ENCODE data around the gene MED13. TPM values are rescaled to one million over a fixed set of nuclear protein-coding genes. Genes with fewer than 3 reads are reported as not detected.

MED13 gene
- total RNA-seq, 2 donors from 2014 or later = 61.9 to 77.5 TPM

DNA sequence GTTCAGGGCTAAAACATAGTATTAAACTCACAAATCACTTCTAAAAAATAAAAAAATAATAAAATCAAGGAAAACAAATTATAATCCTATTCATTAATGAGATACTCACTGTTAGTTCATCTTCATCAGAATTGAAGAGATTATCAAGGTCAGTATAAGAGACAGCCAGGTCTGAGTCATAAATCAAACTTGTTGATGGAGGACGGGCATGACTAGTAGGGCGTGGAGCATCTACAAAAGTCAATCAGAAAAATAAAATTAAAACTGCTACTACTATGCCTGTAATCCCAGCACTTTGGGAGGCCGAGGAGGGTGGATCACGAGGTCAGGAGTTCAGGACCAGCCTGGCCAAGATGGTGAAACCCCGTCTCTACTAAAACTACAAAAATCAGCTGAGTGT is 78.2 kb downstream of the MED13 start:
- H3K27me3 ChIP-seq = no peaks in the 10 kb centered on the region
- no peak overlapping the region for H3K27ac ChIP-seq
- no peak for TF ChIP-seq CTCF (IDR thresholded peaks at IDR 0.05)
- no peak overlapping the region for H3K9ac ChIP-seq (ENCODE audit: low read depth in 2 of 2, low read length in 2 of 2)
- no peaks in the 10 kb centered on the region for H3K4me1 ChIP-seq
- intact Hi-C loops (cut with DNase I) = no loop called here
- DNase-seq = no peak
- H3K36me3 ChIP-seq = peaks cover 26% of the 10 kb centered on the region
- H3K9me3 ChIP-seq = no peaks in the 10 kb centered on the region
- H3K4me3 ChIP-seq = no peak overlapping the region

- H3K9ac ChIP-seq (ENCODE audit: low read depth in 2 of 2, low read length in 2 of 2) = no peak overlapping the region
- H3K36me3 ChIP-seq = peaks cover 27% of the 10 kb centered on the region
- H3K4me3 ChIP-seq = no peak overlapping the region
- H3K4me1 ChIP-seq = no peaks in the 10 kb centered on the region
- TF ChIP-seq CTCF (IDR thresholded peaks at IDR 0.05) = no peak
- H3K27me3 ChIP-seq = no peaks in the 10 kb centered on the region
- H3K9me3 ChIP-seq = no peaks in the 10 kb centered on the region
- intact Hi-C loops (cut with DNase I) = no loop called here
- no peak for DNase-seq
- H3K27ac ChIP-seq = no peak overlapping the region
Measured at GRCh38 chr17:61984821-61985220, 80.3 kb downstream of the MED13 start.

DNA sequence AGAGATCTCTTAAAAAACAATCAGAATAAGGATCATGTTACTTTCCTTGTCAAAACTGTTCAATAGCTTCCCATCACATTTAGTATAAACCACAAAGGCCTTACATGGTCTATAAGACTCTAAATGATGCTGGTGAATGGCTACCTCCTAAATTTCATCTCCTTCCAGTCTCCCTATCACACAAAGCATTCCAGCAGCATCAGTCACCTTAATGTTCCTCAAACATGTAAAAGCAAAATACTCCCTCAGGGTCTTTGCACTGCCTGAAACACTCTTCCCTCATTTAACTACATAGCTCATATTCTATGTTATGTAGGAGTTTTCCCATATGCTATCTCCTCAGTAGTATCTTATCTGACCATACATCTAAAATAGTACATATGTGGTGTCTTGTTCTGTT is 83.8 kb downstream of the MED13 start:
- DNase-seq = no peak
- Histone ChIP-seq H3K9me3 (no peaks in the 10 kb centered on the region), H3K9ac (ENCODE audit: low read depth in 2 of 2, low read length in 2 of 2) (no peak overlapping the region), H3K27me3 (no peaks in the 10 kb centered on the region), H3K4me1 (no peaks in the 10 kb centered on the region), H3K36me3 (peaks cover 34% of the 10 kb centered on the region), H3K27ac (no peak overlapping the region), H3K4me3 (no peak overlapping the region)
- intact Hi-C loops (cut with DNase I) = no loop called here
- TF ChIP-seq CTCF (IDR thresholded peaks at IDR 0.05) = no peak

- no peak overlapping the region for H3K4me3 ChIP-seq
- H3K27me3 ChIP-seq = no peaks in the 10 kb centered on the region
- intact Hi-C loops (cut with DNase I) = no loop called here
- no peaks in the 10 kb centered on the region for H3K4me1 ChIP-seq
- no peaks in the 10 kb centered on the region for H3K9me3 ChIP-seq
- peaks cover 34% of the 10 kb centered on the region for H3K36me3 ChIP-seq
- DNase-seq = no peak
- no peak overlapping the region for H3K9ac ChIP-seq (ENCODE audit: low read depth in 2 of 2, low read length in 2 of 2)
- TF ChIP-seq CTCF (IDR thresholded peaks at IDR 0.05) = no peak
- H3K27ac ChIP-seq = no peak overlapping the region
Measured at GRCh38 chr17:61980535-61980934, 84.5 kb downstream of the MED13 start.

- intact Hi-C loops (cut with DNase I) = no loop called here
- Histone ChIP-seq H3K4me1 (no peaks in the 10 kb centered on the region), H3K36me3 (peaks cover under 1% of the 10 kb centered on the region), H3K27me3 (no peaks in the 10 kb centered on the region), H3K27ac (no peak overlapping the region), H3K9ac (ENCODE audit: low read depth in 2 of 2, low read length in 2 of 2) (no peak overlapping the region), H3K4me3 (no peak overlapping the region), H3K9me3 (no peaks in the 10 kb centered on the region)
- no peak for TF ChIP-seq CTCF (IDR thresholded peaks at IDR 0.05)
- DNase-seq = no peak
Measured at GRCh38 chr17:61974115-61974514, 91.0 kb downstream of the MED13 start.

- intact Hi-C loops (cut with DNase I) = no loop called here
Measured at GRCh38 chr17:61972311-61972710, 92.8 kb downstream of the MED13 start.

More at GRCh38 chr17:61972311-61972710, 92.8 kb downstream of the MED13 start:
- H3K4me3 ChIP-seq = no peak overlapping the region
- no peaks in the 10 kb centered on the region for H3K4me1 ChIP-seq
- H3K27ac ChIP-seq = no peak overlapping the region
- no peak for TF ChIP-seq CTCF (IDR thresholded peaks at IDR 0.05)
- no peaks in the 10 kb centered on the region for H3K36me3 ChIP-seq
- no peaks in the 10 kb centered on the region for H3K9me3 ChIP-seq
- DNase-seq = no peak
- no peak overlapping the region for H3K9ac ChIP-seq (ENCODE audit: low read depth in 2 of 2, low read length in 2 of 2)
- H3K27me3 ChIP-seq = no peaks in the 10 kb centered on the region
